Right hindlimb (tissue), 1 donor: Measurements from ENCODE around the gene EVI5.
"Not testable (repeated sequence)": the region's sequence is repeated elsewhere in the genome, so short reads cannot be mapped to it uniquely, and the experiment has no call there.

ENCODE experiments used
- DNase-seq: peaks from one replicate; pipeline ENCODE4 v3.0.0-alpha.2; 2018

Gene EVI5

GRCh38 chr1:92747735-92748134 is 37.2 kb downstream of the EVI5 start:
- no peak for DNase-seq

GRCh38 chr1:92746255-92746654 is 38.7 kb downstream of the EVI5 start:
- not testable (repeated sequence) for DNase-seq

DNA sequence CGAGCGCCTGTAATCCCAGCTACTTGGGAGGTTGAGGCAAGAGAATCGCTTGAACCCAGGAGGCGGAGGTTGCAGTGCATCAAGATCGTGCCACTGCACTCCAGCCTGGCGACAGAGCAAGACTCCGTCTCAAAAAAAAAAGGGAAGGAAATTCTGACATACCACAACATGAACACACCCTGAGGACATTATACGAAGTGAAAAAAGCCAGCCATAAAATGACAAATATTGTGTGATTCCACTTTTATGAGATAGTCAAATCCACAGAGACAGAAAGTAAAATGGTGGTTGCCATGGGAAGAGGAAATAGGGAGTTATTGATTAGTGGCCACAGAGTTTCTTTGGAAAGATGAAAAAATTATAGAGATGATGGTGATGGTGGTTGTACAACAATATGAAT is 41.7 kb downstream of the EVI5 start:
- no peak for DNase-seq

DNA sequence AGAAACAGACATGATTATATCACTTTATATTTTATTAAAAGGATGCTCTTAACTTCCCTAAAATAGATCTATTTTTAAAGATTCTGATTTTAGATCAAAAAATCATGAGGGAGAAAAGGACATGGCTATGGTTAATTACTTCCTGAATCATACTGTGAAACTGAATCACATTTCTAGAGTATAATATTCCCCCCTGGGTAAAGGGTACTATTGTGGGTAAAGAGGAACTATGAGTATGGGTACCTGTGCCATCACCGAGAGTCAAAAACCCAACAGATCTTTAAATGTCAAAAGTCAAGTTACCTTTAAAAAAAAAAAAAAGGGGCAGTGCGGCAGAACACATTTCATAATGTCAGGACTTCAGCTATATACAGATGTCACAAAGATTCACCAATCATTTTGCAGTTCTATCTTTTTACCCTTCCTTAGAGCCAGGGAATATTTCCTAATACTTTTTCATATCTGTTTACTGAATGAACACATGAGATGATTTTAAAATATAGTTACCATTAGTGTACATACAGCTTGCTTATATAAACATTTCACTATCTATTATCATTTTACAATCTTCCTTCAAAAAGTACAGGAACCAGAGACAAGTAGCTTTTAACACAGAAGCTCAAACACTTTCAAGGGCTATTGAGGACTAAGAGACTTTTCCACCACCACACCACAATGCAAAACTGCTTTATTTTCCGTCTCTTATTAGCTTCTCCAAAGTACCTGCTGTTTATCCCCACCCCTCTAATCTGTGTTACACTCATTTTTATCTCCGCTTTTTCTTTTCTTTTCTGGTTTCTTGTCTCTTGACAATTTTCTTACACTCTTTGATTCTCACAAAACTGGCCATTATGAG is 45.0 kb downstream of the EVI5 start:
- no peak for DNase-seq

GRCh38 chr1:92736395-92736794 is 48.5 kb downstream of the EVI5 start:
- DNase-seq, result no peak

DNA sequence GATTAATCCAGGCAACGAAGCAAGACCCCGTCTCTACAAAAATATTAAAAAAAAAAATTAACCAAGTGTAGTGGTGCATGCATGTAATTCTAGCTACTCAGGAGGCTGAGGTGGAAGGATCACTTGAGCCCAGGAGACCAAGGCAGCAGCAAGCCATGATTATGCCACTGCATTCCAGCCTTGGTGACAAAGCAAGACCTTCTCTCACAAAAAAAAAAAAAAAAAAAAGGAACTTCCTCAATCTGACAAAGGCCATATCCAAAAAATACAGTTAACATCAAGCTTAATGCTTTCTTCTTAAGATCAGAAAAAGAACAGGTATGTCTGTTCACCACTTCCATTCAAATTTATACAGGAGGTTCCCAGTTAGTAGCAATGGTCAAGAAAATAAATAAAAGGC is 54.4 kb downstream of the EVI5 start:
- DNase-seq, result no peak

GRCh38 chr1:92728697-92729096 is 56.2 kb downstream of the EVI5 start:
- DNase-seq, result no peak

GRCh38 chr1:92723713-92724112 is 61.2 kb downstream of the EVI5 start:
- DNase-seq, result not testable (repeated sequence)

DNA sequence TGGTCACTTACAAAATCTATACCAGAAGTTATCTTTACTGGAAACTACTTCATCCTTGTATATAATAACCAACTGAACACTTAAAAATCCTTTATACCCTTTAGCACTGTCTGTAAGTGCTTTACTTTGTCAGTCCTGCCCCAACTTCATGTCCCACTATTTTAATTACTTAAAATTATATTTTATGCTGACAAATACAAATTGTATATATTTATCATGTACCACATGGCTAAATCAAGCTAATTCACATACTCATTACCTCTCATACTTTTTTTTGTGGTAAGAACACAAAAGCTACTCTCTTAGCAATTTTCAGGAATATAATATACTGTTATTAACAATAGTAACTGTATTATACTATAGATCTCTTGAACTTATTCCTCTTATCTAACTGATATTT is 63.0 kb downstream of the EVI5 start:
- no peak for DNase-seq

GRCh38 chr1:92721157-92721556 is 63.8 kb downstream of the EVI5 start:
- DNase-seq, result not testable (repeated sequence)

DNA sequence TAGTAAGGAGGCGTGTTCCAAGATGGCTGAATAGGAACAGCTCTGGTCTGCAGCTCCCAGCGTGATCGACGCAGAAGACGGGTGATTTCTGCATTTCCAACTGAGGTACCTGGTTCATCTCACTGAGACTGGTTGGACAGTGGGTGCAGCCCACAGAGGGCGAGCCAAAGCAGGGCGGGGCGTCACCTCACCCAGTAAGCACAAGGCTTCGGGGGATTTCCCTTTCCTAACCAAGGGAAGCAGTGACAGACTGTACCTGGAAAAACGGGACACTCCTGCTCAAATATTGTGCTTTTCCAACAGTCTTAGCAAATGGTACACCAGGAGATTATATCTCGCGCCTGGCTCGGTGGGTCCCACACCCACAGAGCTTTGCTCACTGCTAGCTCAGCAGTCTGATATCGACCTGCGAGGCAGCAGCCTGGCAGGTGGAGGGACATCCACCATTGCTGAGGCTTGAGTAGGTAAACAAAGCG is 69.4 kb downstream of the EVI5 start:
- DNase-seq, result not testable (repeated sequence)

DNA sequence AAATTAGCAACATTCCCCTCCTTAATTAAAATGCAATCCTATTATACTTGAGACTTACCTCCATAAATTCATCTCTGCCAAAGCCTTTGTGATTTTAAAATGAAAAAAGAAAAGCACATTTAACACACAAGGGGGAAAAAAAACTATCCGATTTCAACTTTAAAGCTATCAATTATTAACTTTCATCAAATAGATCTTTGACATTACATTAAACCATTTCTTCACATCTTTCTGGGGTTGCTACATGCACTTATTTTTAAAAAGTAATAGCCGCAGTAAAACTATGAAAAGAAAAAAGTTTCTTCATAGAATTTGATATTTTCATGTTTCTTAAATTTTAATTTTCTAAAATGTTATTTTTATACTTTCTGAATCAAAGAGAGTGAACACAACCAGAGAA is 71.0 kb downstream of the EVI5 start:
- DNase-seq, result no peak

- no peak for DNase-seq
Observed at GRCh38 chr1:92711473-92712165, 73.3 kb downstream of the EVI5 start.

DNA sequence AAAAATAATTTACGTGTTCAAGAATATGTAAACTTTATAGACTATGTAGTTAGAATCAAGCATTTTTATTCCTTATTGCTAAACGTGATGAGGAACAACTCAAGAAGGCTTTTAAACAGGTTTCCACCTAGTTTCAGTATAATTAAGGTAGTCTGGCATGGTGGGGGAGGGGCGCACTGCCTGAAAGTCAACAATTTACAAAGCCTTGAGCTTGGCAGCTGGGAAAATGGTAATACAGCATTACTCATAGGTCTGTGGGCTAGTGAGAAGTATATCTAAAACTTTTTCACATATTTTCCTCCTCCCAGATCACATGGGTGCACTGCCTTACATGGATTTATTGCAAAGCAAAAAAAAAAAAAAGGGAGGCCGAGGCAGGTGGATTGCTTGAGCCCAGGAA is 75.2 kb downstream of the EVI5 start:
- no peak for DNase-seq

- DNase-seq, result no peak
Observed at GRCh38 chr1:92708368-92708950, 76.4 kb downstream of the EVI5 start.

- no peak for DNase-seq
Observed at GRCh38 chr1:92707709-92708108, 77.2 kb downstream of the EVI5 start.

- DNase-seq, result no peak
Observed at GRCh38 chr1:92707292-92707691, 77.6 kb downstream of the EVI5 start.

DNA sequence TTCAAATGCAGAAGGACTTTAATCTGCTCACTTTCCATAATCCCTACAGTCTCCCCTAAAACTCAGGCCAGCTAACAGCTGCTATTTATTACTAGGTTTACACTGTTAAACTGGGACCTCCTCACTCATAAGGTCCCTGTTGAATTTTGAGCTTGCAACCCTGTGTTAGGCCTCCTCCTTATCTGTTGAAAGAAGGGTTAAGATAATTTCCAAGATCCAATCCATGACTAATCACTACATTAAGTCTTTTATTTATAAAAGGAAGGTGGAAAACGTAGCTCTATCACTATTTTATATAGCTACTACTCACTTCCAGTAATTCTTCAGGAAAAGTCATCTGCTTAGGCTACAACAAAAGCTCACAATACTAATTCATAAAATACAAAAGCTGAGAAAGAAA is 79.5 kb downstream of the EVI5 start:
- DNase-seq, result no peak

GRCh38 chr1:92701147-92701546 is 83.8 kb downstream of the EVI5 start:
- no peak for DNase-seq

DNA sequence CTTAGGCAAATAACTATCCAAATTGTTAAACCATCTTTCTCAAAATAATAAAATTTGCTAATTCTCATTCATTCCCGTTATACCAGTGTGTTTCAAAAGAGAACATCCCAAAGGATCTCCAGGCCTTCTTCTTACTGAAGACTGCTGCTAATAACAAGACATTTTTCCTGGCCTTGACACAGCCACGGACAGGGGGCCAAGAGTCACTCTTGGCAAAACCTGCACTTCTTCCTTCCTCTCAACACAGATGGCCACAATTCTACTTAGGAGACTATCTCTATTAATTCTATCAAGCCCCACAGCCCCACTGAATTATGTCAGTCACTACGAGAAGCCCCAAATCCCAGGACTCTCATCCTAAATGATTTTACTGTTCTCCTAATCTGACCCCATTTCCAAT is 86.0 kb downstream of the EVI5 start:
- DNase-seq, result peak; percentile 27

- DNase-seq, result no peak
Observed at GRCh38 chr1:92695104-92695503, 89.8 kb downstream of the EVI5 start.

DNA sequence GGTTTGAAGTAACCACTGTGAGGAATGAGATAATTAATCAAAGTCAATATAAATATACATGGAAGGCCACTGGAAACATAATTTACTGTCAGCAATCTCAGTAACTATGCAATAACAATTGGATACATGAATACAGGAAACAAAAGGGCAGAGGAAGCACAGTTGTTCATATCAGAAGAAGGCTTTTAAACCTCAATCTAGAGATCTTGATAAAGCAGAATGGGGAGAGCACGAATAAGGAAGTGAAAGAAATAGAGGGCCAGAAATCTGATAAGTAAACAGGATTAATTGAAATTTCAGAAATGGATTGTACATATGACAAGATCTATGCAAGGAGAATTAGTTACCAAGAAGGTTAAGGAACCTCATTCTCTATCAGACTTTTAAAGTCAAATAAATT is 93.0 kb downstream of the EVI5 start:
- no peak for DNase-seq

DNA sequence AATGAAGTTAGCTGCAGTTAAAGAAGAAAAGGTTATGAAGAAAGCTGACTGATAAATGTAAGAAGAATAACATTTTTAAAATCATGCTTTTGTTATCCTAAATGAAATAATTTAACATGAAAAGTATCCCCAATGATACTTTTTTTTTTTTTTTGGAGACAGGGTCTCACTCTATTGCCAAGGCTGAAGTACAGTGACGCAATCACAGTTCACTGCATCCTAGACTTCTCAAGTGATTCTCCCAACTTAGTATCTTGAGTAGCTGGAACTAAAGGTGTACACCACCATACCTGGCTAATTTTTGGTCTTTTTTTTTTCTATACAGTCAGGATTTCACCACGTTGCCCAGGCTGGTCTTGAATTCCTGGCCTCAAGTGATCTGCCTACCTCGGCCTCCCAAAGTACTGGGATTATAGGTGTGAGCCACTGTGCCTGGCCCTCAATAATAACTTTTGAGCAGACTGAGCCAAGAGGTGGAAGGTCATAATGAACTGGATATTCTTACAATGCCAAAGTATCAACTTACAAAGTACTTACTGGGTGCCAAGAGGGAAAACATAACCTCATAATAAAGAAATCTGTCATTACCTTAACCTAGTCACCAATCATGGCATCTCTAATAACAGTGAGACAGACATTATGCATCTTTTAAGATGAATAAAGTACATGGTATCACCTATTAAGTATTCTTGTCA is 94.5 kb downstream of the EVI5 start:
- no peak for DNase-seq
